ENCODE data around the gene KIRREL3. TPM values are rescaled to one million over a fixed set of nuclear protein-coding genes. Genes with fewer than 3 reads are reported as not detected.

The KIRREL3 gene
- total and polyA plus RNA-seq, 9 of the 15 experiments (the other 6 are each of a cell fraction or from before 2014, with no cell fraction given), result 0.04 to 0.10 TPM; not detected in 7

GRCh38 chr11:126480410-126481302 lies 519.9 kb downstream of the KIRREL3 start (continued):
- TF ChIP-seq ZNF518B (CRISPR knock-in tag; IDR thresholded peaks at IDR 0.05) (no peak), PKNOX1 (IDR thresholded peaks at IDR 0.05) (no peak), ZNF174 (CRISPR knock-in tag; IDR thresholded peaks at IDR 0.05) (no peak), YY1 (IDR thresholded peaks at IDR 0.05; ENCODE audit: borderline replicate concordance in 1 of 3, control insufficient read depth in 1 of 3, extremely low read depth in 1 of 3, insufficient read depth in 3 of 3, insufficient read length in 1 of 3, insufficient replicate concordance in 2 of 3, low read depth in 1 of 3, low read length in 2 of 3) (peak in 1 of 3 experiments; percentile 36), TFAP4 (CRISPR knock-in tag; IDR thresholded peaks at IDR 0.05; ENCODE audit: borderline replicate concordance) (no peak), IRF9 (tag; IDR thresholded peaks at IDR 0.05) (no peak), DMBX1 (CRISPR knock-in tag; IDR thresholded peaks at IDR 0.05; ENCODE audit: borderline replicate concordance) (no peak), ETV1 (tag; conservative IDR thresholded peaks at IDR 0.05; ENCODE audit: low read depth) (peak; percentile 98), EWSR1 (IDR thresholded peaks at IDR 0.05; ENCODE audit: borderline replicate concordance, low read depth, partially characterized antibody) (no peak), USF1 (CRISPR knock-in tag; IDR thresholded peaks at IDR 0.05) (no peak), THRB (CRISPR knock-in tag; conservative IDR thresholded peaks at IDR 0.05) (no peak), MYC (IDR thresholded peaks at IDR 0.05; ENCODE audit: low read depth, low read length) (peak; percentile 89), MYC (CRISPR knock-in tag; IDR thresholded peaks at IDR 0.05; ENCODE audit: borderline replicate concordance, low read depth) (no peak), PHF20 (IDR thresholded peaks at IDR 0.05; ENCODE audit: partially characterized antibody) (peak; percentile 53), STAT5B (CRISPR knock-in tag; IDR thresholded peaks at IDR 0.05) (no peak), MTA2 (IDR thresholded peaks at IDR 0.05; ENCODE audit: low read depth) (no peak), FIP1L1 (IDR thresholded peaks at IDR 0.05; ENCODE audit: low read depth, low read length, poor library complexity, severe bottlenecking) (no peak)

Data from K562 (cell line).